ENCODE results near the gene SURF2.
"Not testable (repeated sequence)": the region's sequence is repeated elsewhere in the genome, so short reads cannot be mapped to it uniquely, and the experiment has no call there.

Gene SURF2

DNA sequence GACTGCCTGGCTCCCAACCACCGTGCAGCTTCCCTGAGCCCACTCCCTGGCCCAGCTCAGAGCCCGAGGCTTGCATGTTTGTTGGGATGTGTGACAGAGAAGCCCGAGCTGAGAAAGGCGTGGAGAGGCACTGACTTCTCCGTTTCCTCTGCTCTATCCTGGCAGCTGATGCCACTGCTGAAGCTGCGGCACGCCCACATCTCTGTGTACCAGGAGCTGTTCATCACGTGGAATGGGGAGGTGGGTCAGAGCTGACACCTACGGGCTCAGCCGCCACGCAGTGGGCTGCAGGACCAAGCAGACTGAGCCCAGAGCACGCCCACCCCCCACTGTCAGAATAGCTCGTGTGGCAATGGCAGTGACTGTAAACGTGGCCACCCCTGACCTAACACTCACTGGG, 29.1 kb downstream of the SURF2 start:
- DNase-seq (ENCODE audit: low read depth) = no peak
- TF ChIP-seq, protein P1, sequence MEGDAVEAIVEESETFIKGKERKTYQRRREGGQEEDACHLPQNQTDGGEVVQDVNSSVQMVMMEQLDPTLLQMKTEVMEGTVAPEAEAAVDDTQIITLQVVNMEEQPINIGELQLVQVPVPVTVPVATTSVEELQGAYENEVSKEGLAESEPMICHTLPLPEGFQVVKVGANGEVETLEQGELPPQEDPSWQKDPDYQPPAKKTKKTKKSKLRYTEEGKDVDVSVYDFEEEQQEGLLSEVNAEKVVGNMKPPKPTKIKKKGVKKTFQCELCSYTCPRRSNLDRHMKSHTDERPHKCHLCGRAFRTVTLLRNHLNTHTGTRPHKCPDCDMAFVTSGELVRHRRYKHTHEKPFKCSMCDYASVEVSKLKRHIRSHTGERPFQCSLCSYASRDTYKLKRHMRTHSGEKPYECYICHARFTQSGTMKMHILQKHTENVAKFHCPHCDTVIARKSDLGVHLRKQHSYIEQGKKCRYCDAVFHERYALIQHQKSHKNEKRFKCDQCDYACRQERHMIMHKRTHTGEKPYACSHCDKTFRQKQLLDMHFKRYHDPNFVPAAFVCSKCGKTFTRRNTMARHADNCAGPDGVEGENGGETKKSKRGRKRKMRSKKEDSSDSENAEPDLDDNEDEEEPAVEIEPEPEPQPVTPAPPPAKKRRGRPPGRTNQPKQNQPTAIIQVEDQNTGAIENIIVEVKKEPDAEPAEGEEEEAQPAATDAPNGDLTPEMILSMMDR (IDR thresholded peaks at IDR 0.05; ENCODE audit: insufficient read depth, low read depth, low read length, missing control alignments) = no peak
- H3K4me3 ChIP-seq (ENCODE audit: low read depth, low read length) = no peak overlapping the region

DNA sequence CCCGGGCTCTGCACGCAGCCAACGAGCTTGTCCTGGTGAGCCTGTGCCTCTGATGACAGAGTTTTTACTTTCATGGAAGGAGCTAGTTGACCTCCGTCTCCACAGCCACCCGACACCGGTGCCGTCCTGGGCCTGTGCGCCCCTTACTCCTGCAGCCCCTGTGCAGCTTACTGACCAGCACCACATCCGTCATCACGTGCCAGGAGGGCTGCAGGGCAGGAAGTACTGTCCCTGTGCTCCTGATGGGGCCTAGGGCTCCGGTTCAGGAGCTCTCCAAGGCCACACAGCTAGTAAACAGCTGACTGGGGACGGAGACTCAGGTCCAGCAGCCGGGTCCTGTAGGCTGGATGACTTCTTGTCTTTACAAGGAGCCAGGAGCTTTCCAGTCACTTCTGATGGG, 30.0 kb downstream of the SURF2 start:
- H3K4me3 ChIP-seq (ENCODE audit: low read depth, low read length) = no peak overlapping the region
- DNase-seq (ENCODE audit: low read depth) = no peak
- TF ChIP-seq, protein P1 (IDR thresholded peaks at IDR 0.05; ENCODE audit: insufficient read depth, low read depth, low read length, missing control alignments) = no peak

DNA sequence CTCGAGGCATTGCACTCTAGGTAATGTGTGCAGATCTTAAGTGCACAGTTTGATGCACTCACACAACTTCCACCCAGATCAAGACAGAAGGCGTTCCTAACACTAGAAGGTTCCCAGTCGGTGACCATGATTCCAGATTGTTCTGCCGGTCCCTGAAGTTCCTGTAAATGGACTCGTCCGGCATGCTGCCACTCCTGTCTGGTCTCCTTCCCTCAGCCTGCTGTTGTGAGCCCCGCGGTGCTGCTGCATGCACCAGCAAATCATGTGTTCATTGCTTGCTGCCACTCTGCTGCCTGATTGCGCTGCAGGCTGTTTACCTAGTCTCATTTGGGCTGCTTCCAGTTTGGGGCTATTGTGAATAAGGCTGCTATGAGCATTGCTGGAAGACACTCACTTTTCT, 31.3 kb downstream of the SURF2 start:
- no peak for DNase-seq (ENCODE audit: low read depth)
- no peak overlapping the region for H3K4me3 ChIP-seq (ENCODE audit: low read depth, low read length)
- TF ChIP-seq, protein P1 (IDR thresholded peaks at IDR 0.05; ENCODE audit: insufficient read depth, low read depth, low read length, missing control alignments) = no peak

DNA sequence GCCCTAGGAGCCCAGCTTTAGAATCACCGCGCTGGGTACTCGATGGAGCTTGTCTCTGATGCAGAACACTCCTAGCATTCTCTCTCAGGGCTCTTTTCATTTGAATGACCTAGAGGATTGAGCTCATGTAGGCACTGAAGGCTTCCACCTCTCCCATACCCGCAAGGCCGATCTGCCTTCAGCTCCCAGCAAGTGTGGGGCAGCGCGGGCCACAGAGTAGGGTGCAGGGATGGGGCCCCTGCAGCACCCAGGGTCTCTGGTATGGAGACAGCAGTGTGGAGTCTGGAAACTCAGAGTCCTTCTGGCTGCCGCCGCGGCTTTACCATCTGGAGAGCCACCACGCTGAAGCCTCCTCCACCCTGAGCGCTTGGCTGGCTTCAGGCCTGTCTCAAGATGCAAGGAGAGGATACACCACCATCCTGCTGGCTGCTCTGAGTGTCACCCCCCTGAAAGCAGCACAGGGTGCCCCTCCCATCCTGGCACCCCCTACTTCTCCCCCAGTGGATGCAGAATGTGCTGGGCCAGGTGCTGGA, 32.7 kb downstream of the SURF2 start:
- no peak for DNase-seq (ENCODE audit: low read depth)
- TF ChIP-seq, protein P1 (IDR thresholded peaks at IDR 0.05; ENCODE audit: insufficient read depth, low read depth, low read length, missing control alignments) = no peak
- H3K4me3 ChIP-seq (ENCODE audit: low read depth, low read length) = no peak overlapping the region

DNA sequence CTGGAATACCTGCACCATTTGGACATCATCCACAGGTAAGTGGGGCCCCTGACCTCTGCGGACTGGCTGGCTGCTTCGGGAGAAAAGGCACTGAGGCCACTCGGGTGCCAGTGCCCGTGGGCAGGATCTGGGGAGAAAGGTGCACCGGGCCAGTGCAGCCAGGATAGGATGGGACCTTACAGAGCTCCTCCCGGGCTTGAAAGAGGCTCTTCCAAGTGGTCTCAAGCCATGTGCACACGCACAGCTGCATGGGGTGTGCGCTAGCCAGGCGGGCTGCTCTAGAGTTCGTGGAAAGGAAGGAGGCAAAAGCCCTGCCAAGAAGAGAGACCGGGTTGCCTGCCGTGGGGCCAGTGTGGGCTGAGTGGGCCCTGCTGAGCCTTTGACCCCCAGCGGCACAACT, 33.2 kb downstream of the SURF2 start:
- H3K4me3 ChIP-seq (ENCODE audit: low read depth, low read length) = no peak overlapping the region
- no peak for DNase-seq (ENCODE audit: low read depth)
- TF ChIP-seq, protein P1 (IDR thresholded peaks at IDR 0.05; ENCODE audit: insufficient read depth, low read depth, low read length, missing control alignments) = no peak

DNA sequence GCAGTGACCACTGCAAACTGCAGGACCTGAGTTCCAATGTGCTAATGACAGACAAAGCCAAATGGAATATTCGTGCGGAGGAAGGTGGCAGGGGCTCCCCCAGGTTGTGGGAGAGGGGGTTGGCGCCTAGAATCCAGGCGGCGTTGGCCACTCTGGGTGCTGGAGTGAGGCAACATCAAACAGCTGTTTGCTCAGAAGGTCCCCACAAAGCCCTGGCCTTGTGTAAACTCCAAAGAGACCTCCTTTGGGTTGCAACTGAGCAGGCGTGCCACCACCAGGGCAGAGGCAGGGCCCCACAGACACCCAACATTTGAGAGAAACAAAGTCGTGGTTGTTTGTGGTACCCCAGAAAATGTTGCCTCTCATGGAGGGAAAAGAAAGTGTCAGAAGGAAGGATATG, 34.4 kb downstream of the SURF2 start:
- no peak for DNase-seq (ENCODE audit: low read depth)
- H3K4me3 ChIP-seq (ENCODE audit: low read depth, low read length) = no peak overlapping the region
- TF ChIP-seq, protein P1 (IDR thresholded peaks at IDR 0.05; ENCODE audit: insufficient read depth, low read depth, low read length, missing control alignments) = no peak

DNA sequence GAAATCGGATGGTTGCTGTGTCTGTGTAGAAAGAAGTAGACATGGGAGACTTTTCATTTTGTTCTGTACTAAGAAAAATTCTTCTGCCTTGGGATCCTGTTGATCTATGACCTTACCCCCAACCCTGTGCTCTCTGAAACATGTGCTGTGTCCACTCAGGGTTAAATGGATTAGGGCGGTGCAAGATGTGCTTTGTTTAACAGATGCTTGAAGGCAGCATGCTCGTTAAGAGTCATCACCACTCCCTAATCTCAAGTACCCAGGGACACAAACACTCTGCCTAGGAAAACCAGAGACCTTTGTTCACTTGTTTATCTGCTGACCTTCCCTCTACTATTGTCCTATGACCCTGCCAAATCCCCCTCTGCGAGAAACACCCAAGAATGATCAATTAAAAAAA, 35.1 kb downstream of the SURF2 start:
- DNase-seq (ENCODE audit: low read depth); H3K4me3 ChIP-seq (ENCODE audit: low read depth, low read length): not testable (repeated sequence)

DNA sequence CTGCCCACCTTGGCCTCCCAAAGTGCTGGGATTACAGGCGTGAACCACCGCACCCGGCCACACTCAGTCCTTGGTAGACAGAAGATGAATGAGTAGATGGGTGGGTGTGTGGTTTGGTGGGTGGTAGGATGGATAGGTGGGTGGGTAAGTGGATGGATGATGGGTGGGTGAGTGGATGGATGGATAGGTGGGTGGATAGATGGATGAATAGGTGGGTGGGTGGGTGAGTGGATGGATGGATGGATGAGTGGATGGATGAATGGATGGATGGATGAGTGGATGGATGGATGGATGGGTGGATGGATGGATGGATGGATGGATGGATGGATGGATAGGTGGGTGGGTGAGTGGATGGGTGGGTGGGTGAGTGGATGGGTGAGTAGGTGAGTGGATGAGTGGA, 36.0 kb downstream of the SURF2 start:
- DNase-seq (ENCODE audit: low read depth); H3K4me3 ChIP-seq (ENCODE audit: low read depth, low read length): not testable (repeated sequence)
